ENCODE data around the gene CKLF.
"Not testable (repeated sequence)": the region's sequence is repeated elsewhere in the genome, so short reads cannot be mapped to it uniquely, and the experiment has no call there.

CKLF gene

DNA sequence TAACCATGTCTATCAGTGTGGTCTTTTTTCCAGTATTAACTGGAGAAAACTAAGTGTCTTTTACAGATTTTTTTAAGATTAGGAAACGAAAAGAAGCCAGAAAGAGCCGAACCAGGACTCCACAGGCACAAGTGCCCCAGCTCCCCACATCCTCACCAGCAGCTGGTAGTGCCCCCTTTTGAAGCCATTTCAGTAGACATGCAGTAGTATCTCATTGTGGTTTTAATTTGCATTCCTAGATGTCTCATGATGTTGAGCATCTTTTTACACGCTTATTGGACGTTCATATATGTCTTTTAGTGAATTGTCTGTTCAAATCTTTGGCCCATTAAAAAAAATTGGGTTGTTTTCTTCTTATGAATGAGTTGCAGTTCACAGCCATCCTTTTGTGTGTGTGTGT is 47.4 kb downstream of the CKLF start:
- DNase-seq (ENCODE audit: low spot score) = no peak

DNA sequence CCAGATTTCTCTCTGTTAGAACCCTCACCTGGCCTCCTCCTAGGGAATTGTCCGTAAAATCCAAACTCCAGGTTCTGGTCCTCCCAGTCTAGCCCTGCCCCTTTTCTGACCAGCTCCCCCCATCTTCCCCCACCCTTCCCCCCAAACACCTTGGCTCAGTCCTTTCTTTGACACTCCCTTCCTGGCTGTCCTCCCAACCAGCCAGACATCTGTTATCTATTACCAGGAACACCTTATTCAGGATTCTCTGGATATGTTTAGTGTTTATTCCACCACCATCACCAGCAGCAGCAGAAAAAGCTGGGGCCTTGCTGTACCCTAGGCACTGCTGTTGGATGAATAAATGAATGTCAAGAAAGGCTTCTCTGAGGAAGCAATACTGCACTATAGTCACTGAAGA is 48.1 kb downstream of the CKLF start:
- DNase-seq (ENCODE audit: low spot score) = no peak

DNA sequence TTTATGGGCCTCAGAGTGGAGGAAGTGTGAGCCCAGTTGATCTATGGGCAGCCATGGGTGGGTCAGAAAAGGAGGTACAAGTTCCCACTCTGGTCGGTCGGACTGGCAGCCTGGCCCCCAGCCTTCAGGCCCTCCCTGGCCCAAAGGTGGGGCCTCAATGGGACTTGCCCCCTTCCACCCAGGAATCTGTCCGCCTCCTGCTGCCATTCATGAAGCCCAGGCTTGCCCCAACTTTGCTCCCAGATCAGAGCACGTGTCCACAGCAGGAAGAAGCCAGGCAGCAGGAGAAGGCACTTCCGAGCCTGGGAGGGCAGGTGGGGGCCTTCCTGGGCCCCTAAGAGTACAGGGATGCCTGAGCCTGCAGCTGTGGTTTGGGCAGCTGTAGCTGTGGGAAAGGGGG is 49.1 kb downstream of the CKLF start:
- no peak for DNase-seq (ENCODE audit: low spot score)

DNA sequence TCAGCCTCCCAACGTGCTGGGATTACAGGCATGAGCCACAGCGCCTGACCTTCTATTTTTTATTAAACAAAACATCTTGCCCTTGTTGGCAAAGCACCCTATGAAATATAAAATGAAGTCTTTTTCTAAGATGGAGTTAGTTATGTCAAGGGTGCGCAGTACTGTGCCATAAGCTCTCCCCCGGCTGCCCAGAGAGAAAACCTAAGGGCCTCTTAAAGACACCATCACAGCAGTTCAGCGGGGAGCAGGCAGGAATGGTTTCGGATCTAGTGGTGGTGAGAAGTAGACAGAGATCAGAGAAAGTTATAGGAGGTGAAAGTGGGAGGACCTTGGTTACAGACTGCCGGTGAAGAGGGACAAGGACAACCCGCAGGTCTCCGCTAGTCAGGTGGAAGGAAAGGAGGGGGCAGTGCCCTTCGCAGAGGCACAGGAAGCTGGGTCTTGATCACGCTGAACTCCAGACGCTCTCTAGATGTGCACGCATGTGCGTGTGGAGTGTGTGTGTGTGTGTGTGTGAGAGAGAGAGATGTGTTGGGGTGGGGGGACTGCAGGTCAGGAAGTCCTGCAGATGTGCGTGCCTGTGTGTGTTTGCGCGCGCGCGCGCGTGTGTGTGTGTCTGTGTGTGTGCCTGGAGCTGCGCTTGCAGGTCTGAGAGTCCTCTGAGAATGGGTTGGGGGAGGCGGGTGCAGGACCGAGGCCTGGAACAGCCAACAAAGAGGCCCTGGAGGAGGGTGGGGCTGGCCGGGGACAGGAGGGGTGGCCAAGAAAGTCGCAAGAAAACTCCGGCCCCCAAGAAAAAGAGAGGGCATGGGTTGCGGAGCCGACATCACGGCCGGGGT is 51.4 kb downstream of the CKLF start:
- DNase-seq (ENCODE audit: low spot score) = peak; percentile 90

DNA sequence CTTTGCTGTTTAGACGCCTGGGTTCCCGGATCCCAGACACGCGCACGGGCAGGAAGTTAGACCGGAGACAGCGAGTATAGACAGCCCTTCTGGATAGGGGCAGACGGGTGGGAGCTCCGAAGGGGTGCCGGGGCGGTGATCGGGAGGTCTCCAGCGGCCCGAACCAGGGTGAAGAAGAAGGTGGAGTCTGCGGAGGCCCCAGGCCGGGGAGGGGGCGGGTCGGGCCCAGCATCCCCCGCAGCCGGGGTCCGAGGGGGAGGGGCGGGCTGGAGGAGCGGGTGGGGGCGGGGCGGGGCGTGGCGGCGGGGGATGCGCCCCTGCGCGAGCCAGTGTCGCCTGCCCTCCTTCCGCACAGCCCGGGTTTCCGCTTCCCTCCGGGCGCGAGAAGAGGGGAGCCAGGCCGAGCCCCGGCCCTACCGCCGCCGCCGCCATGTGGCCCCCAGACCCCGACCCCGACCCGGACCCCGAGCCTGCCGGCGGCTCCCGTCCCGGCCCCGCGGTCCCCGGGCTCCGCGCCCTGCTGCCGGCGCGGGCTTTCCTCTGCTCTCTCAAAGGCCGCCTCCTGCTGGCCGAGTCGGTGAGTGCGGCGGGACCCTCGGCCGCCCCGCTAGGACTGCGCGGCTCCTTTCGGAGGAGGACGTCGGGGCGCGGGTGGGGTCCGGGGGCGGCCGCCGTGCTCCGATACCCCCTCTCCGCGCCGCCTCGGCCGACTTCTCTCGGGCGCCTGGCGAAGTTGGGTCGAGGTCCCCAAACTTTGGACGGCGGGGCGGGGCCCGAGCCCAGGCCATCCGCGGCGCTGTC is 52.2 kb downstream of the CKLF start, which contains the start of gene CMTM3:
Gene CMTM3, plus strand, starts transcription at position 329 of the 801 bp plus-strand sequence. Its CDS starts 102 bp downstream, at position 431.
- DNase-seq (ENCODE audit: low spot score) = peak; percentile 65

DNA sequence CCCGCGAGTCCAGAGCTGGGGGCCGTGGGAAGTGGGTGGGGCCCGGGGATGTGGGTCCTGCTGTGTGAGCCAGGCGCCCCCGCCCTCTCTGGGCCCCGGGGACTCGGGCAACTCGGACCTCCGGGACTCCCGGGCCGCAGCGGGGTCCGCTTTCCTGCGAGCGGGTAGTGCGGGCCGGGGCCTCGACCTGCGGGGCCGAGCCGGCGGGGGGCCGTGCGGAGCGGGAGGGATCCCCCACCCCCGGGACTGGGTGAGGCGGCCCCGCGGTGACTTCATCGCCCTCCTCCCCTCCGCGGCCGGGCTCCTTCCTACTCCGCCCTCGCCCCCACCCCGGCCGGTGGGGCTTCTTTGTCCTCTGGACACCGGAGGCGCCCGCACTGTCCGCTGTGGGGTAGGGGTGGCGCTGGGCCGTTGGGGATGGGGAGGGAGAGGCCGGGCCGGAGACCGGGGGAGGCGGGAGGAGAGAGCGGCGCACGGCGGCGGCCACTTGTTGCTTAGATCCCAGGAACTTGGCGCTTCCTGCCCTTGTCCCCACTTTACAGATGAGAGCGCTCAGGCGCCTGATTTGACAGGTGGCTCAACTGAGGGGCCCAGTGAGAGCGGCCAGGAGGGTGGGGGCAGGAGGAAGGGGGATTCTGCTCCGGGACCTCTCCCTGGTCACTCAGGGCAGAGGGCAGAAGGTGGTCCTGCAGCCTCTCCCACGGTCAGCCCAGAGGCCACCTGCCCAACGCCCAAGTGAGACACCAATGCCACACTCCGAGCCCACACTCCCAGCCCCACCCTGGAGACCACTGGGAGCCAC is 53.0 kb downstream of the CKLF start:
- DNase-seq (ENCODE audit: low spot score) = peak; percentile 21

DNA sequence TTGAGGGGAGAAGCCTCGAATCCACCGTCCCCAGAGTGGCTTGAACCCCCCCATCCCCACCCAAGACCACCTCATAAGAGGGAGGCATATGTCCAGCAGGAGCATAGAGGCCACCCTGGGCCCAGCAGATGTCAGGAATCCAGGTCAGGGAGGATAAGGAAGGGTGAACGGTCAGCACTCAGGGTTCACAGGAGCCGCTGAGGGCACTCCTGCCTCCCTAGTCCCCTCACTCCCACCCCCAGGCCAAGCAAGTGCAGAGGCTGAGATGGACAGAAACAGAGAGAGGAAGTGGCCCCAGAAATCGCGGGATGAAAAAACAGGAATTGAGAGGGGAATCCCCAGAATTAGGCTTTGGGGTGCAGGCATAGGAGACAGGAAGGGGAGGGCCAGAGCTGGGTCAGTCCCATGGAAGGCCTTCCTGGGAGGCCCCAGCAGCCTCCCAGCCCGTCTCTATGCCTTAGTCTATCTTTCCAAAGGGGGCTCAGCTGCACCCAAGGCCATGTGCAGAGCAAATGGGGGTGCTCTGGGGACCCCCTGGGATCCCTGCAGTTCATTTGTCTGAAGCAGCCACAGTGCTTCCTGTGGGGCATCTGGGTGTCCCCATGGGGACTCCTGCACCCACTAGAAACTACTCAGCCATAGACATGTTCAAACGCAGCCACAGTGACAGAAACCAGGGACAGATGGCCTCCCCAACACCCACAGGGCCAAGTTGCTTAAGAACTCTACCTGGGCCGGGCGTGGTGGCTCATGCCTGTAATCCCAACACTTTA is 53.8 kb downstream of the CKLF start:
- no peak for DNase-seq (ENCODE audit: low spot score)

DNA sequence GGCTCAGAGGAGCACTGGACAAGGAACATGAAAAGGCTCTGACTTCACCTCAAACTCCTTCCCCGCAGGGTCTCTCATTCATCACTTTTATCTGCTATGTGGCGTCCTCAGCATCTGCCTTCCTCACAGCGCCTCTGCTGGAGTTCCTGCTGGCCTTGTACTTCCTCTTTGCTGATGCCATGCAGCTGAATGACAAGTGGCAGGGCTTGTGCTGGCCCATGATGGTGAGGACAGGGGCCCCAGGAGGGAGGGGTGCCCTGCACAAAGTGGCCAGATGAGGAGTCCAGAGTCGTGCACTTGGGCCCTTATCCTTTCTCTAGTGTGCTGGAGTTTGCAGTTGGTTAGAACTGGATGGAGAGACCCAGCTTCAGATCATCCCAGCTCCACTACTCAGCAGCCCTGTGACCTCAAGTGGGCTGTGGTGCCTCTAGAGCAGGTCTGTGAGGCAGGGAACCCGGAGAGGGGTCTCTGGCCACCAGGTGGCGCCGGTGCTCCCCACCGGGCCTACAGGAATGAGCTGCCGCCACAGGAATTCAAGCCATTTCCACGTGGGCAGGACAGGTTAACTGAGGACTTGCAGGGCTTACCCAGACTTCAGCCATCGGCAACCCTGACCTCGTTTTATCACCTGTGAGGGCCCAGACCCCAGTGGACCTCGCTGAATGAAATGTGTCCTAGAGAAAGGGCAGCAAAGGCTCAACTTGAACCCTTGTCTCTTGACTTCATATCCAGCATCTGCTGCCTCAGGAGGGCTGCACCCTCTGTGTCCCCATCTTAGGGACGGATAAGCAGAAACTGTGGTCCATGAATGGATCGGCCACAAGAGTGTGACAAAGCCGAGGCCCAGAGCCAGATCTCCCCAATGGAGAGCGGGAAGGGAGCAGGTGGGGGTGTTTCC is 56.1 kb downstream of the CKLF start:
- peak; percentile 83 for DNase-seq (ENCODE audit: low spot score)

DNA sequence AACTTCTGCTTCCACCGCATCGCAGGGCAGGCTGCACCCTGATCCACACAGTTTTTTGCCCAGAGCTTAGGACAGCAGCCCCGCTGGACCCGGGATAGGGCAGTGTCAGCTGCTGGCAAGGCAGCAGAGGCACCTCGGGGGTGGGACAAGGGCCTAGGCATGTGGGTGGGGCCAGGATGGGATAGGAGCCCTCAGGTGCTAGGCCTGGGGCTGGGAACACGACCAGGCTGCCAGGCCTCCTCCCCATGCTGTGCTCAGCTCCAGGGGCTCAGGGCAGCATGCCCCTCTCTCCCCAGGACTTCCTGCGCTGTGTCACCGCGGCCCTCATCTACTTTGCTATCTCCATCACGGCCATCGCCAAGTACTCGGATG is 56.7 kb downstream of the CKLF start:
- no peak for DNase-seq (ENCODE audit: low spot score)

DNA sequence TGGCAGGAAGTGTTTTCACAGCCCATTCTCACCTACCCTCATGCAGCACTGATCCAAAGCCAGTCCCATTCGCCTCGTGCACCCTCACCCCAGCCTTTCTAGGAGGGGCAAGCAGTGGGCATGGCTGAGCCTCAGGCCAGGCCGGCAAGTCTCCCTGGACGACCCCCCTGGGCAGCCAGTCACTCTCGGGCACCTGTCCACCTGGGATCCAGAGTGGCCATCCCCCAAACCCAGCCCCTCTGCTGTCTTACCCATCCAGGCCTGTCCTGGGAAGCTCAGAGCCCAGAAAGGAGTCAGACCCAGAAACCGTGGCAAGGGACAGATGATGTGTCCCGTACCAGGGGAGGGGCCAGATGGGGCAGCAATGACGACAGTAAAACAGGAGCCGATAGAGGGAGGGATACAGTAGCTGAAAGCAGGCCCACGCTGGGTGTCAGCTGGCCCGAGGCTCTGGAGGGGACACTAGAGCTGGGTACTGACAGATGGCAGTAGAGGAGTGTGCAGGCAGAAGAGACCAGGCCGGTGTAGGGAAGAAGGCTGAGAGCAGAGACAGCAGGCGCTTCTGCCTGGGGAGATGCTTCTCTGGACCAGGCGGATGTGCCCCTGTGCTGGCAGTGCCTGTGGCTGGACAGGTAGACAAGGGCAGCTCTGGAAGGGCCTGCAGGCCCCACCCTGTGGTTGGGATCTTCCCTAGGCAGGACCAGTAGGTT is 57.9 kb downstream of the CKLF start:
- no peak for DNase-seq (ENCODE audit: low spot score)

DNA sequence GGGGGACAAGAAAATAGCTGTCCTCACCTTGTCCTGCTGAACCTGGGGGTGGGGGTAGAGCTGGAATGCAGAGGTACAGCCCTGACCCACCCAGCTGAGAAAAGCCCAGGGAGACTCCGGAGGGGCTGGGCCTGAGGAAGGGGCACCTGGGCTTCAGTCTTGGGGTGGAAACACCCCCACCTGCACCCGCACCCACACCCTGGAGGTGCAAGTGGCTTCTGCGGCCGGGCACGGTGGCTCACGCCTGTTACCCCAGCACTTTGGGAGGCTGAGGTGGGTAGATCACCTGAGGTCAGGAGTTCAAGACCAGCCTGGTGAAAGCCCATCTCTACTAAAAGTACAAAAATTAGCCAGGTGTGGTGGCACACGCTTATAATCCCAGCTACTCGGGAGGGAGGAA is 59.5 kb downstream of the CKLF start:
- DNase-seq (ENCODE audit: low spot score) = not testable (repeated sequence)

DNA sequence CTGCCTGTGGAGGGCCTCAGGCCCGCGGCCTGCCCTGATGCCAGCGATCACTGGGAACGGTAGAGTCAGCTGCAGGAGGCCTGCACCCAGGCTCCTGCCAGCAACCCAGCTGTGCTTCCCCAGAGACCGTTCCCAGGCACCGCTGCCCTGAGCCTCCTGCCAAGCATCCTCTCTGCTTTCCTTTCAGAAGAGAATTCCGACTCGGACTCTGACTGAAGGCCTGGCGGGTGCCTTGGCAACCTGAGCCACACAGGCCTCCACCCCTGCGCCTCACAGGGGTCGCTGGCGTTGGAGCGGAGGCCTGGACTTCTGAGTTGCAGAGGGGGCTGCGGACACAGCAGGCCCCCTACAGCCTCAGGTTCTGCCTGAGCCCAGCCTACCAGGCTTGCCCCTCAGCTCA is 60.0 kb downstream of the CKLF start:
- no peak for DNase-seq (ENCODE audit: low spot score)

DNA sequence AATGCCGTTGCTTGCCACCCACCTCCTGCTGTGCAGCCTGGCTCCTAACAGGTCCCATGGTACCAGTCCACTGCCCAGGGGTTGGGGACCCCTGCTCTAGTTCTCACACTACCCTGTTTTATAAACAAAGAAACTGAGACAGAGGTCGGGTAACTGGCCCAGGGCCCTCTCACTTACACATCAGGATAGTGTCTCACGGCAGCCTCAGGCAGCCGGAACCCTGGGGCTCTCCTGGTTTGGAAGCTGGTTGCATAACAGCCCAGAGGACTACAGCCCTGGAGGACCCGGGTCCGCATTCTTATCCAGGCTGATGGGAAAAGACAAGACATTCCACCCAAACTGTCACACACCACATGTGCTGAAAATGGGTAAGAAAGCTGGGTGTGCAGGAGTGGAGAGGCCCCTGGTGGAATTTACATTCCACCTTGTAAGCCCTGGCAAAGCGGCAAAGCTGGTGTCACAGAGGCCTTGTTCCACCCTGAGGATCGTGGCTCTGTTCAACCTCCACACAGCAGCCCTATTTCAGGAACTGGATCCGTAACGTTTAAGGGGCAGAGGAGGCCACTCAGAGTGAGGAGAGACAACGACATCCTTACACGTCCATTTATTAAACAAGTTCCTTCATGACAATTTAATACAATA is 61.9 kb downstream of the CKLF start:
- DNase-seq (ENCODE audit: low spot score) = no peak

Measured in CD4-positive, alpha-beta T cell treated with Interleukin-6 at 100 ng/mL for 8 hours (primary cell).